OCI-M2 (cell line): ENCODE results near the gene AFTPH.
A peak's percentile ranks its signal among the peaks of the same experiment; 100 is the strongest.
"Not testable (repeated sequence)": the region's sequence is repeated elsewhere in the genome, so short reads cannot be mapped to it uniquely, and the experiment has no call there.

Experiments used
- DNase-seq: peaks from one replicate; lab custom pipeline; 2025; ENCODE audit not compliant: unreplicated experiment; lab: John Stamatoyannopoulos, UW

Gene AFTPH

GRCh38 chr2:64498438-64498837, 25.7 kb upstream of the AFTPH start:
- no peak for DNase-seq

DNA sequence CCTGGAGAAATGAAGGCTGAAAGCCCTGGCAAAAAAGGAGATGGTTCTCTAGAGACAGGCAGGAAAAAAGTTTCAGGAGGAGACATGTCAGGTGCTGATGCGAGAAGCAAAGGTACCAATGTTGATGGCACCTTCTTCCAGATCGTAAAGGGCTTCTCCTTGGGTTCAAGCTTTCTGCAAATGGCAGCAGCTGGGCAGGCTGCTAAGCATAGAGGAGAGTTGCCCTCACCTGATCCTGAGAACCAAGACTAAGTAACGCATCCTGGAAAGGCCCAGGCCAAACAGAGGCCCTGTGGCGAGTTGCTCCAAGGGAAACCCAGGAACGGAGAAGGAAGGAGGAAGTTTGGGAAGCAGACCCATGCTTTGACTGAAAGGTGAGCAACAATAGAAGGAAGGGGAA, 23.6 kb upstream of the AFTPH start:
- DNase-seq, result no peak

GRCh38 chr2:64501946-64502345, 22.2 kb upstream of the AFTPH start:
- no peak for DNase-seq

DNA sequence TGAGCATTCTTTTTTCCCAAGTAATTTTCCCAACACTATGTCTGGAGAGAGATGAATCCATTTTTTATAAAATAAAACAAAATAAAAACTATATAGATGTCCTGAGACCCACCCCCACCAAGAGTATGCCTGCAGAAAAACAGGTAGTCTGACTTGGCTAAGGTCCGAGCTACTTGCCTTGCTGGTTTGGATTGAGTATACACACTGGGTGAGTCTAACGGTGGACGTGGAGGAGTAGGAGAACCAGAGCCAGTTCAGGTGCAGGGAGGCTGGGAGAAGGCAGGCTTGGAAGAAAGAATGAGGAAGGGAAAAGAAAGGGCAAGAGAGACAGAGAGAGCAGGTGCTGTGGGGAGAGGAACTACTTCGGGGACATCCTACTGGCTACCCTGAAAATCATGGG, 21.3 kb upstream of the AFTPH start:
- DNase-seq, result no peak

GRCh38 chr2:64504774-64505720, 19.1 kb upstream of the AFTPH start:
- no peak for DNase-seq

DNA sequence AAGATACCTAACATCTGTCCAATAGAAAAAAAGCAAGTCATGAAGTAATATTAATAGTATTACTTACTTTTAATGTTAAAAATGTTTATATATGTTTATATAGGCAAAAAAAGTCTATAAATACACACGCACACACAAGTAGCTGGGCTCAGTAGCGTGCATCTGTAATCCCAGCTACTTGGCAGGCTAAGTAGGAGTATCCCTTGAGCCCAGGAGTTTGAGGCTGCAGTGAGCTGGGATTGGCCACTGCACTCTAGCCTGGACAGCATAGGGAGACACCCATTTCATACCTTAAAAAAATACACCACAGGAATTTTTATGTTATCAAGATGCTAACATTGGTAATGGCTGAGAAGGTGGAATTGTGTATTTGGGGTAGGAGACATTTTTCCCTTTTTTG, 17.4 kb upstream of the AFTPH start:
- no peak for DNase-seq

DNA sequence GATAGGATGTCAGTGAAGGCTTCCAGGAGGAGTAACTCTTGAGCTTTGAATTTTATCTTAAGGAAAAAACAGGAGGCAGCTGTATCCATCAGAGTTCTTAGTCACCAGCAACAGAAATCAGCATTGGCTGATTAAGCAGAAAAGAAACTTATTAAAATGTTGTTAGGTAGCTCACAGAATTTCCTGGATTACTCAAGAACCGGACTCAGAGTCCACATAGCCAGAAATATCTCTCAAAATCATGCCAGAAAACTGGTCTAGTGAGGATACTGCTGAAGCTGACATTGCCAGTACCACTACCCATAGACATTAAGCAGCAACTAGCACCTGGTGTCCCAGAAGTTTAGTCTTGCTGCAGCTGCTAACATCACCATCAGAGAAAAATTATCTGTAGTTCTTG, 10.1 kb upstream of the AFTPH start:
- DNase-seq, result no peak

DNA sequence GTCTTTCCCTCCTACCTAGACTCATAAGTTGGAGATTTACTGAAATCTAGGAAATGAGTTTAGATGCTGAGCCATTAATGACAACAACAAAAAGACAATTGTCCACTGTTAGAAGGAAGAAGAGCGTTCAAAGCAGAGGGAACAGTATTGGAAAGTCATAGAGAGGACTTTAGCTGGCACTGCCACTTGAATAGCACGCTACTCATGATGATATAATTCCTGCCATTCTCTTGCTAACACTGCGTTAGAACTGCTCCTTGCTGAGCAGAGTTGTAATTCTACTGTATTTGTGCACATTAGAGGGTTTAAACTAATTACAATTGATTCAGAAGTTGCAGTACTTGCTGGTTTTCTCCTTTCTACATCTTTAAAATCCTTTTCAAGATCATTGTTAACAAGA, 9.0 kb upstream of the AFTPH start:
- no peak for DNase-seq

- DNase-seq, result no peak
Measured at GRCh38 chr2:64516651-64517510, 7.2 kb upstream of the AFTPH start.

DNA sequence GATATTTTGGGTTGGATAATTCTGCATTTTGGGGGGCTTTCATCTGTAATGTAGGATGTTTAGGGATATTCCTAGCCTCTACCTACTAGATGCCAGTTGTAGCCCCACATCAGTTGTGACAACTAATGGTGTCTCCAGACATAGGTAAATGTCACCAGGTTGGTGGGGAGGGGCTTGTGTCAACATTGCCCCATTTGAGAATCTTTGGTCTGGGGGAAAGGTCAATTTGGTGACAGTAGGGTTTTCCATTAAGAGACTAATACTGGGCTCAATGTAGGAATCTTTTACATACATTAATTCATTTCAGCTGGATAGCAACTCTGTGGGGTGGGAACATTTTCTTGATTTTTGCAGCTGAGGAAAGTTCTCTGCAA, 6.6 kb upstream of the AFTPH start:
- no peak for DNase-seq

DNA sequence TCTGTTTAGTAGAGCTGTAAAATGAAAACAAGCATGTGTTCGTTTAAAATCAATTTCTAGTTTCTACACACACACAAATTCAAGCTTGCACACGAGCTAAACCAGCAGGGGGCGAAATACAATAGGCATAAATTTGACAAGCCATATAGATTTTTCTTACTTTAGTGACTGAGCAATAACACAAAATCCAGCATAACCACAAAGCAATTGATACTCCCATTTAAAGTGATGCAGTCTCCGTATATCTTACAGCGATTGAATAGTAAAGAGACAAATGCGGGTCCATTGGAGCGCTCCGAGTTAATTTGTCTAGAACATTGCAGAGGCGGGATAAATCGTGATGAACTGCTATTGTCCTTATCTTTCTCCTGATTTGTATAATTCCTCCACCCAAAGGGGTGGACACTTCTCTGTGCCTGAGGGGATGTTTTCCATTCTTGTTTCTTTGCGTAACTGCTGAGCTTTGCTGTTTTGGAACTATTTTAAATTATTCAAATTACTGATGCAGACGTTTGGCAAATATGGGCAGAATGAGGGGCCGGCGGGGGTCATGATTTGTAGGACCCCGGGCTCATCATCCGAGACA, 1.2 kb upstream of the AFTPH start:
- DNase-seq, result peak; percentile 33

DNA sequence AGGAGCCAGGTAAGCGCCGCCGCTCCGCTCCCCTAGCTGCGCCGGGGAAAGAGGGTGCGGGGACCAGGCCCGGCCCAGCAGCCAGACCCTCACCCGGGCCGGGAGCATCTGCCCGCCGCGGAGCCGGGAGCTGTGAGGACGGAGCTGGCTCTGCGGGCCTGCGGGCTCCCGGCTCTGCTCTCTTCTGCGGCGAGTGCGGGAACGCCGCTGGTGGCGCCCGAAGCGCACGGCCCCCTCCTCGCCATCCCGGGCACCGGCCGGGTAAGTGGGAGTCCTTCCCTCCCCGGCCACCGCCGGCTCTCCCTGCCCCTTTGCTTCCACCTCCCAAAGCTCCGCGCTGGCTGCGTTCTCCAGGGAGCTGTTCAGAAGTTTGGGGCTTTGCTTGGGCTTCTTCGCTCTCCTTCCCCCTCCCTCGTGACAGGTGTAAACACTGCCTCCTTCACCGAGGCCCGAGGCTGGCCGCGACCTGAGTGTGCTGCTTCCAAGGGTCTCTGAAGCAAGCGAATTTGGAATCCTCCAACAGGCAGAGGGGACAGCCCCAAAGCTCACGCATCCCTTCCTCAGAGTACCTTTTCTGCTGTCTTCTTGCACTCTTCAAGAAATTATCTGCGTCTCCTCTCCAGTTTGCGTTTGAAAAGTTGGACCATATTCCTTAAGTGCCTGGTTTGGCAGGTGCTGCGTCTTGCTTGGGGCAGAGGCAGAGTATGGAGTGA, 632 bp downstream of the AFTPH start:
- no peak for DNase-seq

GRCh38 chr2:64525317-64525613, 1.1 kb downstream of the AFTPH start:
- no peak for DNase-seq

DNA sequence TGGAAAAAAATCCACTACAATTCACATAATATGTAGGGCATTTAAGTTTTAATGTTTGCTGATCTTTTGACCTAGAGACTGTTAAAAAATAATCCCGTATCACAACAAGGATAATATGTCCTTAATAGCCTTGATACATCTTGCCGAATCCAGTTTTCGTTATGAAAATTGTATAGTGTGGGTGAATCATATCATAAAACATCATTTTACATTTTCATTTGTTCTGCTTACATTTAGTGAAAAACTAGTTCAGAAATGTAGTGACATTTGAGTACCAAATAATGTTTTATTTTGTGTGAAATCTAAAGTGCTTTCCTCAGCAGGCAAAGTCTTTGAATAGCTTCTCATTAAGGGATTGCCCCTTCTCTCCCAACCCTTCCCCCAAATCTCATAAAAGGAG, 1.9 kb downstream of the AFTPH start:
- no peak for DNase-seq

GRCh38 chr2:64530946-64531345, 6.8 kb downstream of the AFTPH start:
- not testable (repeated sequence) for DNase-seq

GRCh38 chr2:64532030-64532429, 7.9 kb downstream of the AFTPH start:
- no peak for DNase-seq

- no peak for DNase-seq
Measured at GRCh38 chr2:64533882-64534281, 9.8 kb downstream of the AFTPH start.

DNA sequence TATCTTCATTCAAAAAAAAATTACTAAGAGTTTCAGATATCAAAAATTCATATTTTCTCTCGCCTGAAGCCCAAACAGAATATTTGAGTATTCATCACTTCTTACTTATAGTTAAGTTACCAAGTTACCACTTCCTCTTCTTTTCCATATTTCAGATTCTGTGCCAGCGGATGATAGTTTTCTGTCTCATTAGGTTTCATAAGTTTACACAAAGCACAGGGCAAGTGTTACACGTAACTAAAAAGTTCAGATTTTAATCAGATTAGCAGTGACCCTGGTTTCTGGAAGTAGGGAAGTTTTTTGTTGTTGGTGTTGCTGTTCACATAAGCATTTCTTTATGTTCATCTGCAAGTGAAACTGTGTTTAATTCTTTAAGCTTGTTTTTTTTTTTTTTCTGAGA, 10.2 kb downstream of the AFTPH start:
- DNase-seq, result no peak

DNA sequence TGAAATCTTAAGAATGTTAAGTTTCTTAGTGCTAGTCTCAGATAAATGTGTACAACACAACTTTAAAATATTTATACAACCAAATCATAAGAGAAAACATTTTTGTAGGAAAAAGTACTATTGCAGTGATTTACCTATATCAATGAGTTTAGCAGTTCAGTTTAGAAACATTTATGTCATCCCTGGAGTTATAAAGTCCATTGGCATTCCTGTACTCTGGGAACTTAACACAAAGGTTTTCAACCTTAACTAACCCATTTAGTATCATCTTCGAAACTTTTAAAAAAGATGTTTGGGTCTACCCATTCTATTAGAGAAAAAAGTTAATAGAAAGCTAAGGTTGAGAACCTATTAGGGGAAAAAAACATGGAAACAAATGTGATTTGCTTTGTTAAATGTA, 10.9 kb downstream of the AFTPH start:
- no peak for DNase-seq

- no peak for DNase-seq
Measured at GRCh38 chr2:64537991-64538390, 13.9 kb downstream of the AFTPH start.

GRCh38 chr2:64538764-64539433, 14.8 kb downstream of the AFTPH start:
- no peak for DNase-seq
